ENCODE results near the gene UMPS.

Gene UMPS

DNA sequence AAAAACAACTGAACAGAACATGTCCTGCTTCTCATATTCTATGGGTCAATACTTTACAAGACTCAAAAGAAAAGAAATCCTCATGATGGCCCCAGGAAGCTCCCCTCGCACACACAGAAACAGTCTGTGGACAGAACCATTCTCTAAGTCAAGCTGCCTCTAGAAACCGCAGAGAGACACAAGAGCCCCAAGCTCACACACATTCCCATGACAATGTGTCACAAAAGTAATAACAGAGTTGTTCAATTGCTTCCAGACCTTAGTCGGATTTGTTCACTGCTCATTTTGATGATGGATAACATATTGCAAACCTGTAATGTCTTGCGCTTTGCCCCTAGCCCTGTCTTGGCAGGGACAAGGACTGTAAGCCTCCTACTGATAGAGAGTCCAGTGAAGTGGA is 60.9 kb downstream of the UMPS start:
- no peak overlapping the region for H3K27ac ChIP-seq
- TF ChIP-seq, protein P1, sequence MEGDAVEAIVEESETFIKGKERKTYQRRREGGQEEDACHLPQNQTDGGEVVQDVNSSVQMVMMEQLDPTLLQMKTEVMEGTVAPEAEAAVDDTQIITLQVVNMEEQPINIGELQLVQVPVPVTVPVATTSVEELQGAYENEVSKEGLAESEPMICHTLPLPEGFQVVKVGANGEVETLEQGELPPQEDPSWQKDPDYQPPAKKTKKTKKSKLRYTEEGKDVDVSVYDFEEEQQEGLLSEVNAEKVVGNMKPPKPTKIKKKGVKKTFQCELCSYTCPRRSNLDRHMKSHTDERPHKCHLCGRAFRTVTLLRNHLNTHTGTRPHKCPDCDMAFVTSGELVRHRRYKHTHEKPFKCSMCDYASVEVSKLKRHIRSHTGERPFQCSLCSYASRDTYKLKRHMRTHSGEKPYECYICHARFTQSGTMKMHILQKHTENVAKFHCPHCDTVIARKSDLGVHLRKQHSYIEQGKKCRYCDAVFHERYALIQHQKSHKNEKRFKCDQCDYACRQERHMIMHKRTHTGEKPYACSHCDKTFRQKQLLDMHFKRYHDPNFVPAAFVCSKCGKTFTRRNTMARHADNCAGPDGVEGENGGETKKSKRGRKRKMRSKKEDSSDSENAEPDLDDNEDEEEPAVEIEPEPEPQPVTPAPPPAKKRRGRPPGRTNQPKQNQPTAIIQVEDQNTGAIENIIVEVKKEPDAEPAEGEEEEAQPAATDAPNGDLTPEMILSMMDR (conservative IDR thresholded peaks at IDR 0.05): no peak

DNA sequence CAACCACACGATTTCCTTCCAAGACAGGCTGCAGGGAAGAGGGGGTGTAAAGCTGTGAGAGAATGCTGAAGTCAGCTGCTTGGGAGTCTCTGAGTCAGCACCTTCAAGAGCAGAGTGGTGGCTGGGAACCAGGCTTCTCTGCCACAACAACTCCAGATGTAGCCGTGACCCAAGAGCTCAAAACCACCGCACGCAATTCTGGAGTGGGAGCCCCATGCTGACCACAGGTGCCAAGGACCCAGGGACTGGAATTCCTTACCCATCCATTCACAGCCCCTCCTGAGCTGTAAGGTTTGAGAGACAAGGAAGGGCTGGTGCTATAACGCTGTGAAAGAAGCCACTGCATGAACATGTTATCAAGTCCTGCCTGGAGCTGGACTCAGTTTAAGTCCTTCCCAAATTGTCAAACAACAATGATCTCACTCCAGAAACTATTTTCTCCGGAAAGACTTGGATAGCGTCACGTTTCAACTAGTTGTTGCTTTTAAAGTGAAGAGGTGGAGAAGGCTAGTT is 61.4 kb downstream of the UMPS start:
- no peak overlapping the region for H3K27ac ChIP-seq
- TF ChIP-seq, protein P1 (conservative IDR thresholded peaks at IDR 0.05): no peak

DNA sequence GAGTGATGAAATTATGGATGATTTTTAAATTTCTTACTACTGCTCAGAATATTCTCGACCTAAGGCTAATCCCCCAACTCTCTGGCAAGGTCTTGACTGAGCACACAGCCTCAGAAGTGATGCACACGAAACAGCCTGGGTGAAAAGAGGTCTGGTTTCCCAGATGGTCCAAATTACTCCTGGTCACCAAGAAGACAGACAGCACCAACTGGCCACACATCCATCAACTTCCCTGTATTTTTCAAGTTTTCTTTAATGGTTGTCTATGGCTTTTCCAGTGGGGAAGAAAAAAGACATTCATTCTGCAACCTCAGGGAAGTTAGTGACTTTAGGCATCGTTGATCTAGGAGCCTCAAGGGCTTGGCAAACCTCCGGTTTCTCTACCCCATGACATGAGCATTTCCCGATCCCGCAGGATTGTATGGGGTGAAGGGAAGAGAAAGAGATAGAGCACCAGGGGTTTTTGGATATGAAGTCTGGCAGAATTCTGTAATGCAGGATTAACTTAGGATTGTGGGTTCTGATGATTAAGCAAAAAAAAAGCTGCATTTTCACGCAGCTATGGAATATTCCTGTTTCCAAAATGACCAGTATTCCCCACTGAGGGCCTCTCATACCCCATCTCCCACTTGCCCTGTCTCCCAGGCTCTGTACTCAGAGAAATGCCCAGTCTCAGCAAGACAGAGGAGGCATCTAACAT is 62.2 kb downstream of the UMPS start:
- TF ChIP-seq, protein P1 (conservative IDR thresholded peaks at IDR 0.05): no peak
- no peak overlapping the region for H3K27ac ChIP-seq

DNA sequence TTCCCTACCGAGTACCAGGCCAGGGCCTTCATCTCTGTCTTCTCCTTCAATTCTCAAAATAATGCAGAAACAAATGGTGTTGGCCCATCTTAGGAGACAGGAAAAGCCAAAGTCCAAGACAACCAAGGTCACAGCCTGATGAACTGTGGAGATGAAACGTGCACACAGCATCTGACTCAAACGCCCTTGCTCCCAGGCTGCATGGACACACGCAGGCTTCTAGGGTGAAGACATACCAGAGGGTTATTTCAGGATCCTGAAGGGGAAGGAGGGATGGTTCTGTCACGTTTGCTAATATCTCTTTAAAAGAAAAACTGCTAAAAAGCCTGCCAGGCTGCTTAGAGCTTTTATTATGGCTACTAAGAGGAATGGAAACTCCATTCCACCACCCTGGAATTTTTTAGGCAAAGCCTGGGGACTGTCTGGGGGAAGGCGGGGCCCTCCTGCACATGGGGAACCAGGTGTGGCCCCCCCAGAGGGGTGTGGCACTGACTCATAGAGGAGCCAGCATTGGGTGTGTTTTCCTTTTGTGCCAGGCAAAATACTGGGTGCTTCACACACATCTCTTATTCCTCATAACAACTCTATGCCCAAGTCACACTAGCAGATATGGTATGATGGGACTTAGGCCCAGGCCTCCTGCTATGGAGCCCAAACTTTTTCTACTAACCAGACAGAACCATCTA is 62.9 kb downstream of the UMPS start:
- TF ChIP-seq, protein P1 (conservative IDR thresholded peaks at IDR 0.05): no peak
- H3K27ac ChIP-seq: no peak overlapping the region

DNA sequence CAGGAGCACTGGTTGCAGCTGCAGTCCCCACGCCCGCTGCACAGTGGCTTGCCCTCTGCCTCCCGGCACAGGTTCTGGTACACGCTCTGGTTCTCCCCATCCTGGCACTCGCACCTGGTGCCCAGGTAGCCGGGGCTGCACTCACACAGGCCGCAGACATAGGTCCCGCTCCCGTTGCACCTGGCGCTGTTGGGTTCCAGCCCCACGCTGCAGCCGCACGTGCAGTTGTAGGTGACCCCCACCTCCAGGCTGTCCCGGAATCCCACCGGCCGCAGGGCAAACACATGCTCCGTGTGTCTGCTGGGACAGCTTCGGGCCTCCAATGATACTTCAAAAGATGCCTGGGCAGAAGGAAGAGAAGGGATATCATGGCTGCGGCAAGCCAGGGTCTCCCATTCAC is 66.2 kb downstream of the UMPS start:
- TF ChIP-seq, protein P1 (conservative IDR thresholded peaks at IDR 0.05): no peak
- H3K27ac ChIP-seq: no peak overlapping the region

DNA sequence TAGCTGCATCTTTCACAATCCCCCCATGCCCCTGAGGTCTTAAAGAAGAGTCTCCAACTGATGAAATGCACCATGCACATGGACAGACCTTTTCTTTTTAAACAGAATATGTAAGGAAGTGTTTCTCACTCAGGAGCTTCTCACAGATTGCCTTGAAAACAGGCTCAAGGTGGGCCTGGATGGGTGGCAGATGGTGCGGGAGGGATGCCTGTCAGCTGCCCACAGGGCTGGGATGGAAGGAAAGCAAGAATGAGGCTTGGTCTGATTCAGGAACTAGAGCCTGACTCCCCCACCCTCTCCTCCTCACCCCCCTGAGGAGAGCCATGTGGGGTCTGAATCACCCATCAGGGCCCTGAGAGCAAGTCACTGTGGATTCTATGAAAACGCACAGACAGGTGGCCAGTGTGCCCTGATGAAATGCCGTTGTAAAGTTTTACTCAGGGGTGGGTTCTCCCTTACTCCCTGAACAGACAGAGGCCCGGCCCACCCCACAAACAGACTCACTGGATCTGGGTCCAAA is 67.2 kb downstream of the UMPS start:
- TF ChIP-seq, protein P1 (conservative IDR thresholded peaks at IDR 0.05): no peak
- no peak overlapping the region for H3K27ac ChIP-seq
